Bronchial epithelial cell (primary cell): Measurements from ENCODE around the gene FAM120B. TPM values are rescaled to one million over a fixed set of nuclear protein-coding genes. Genes with fewer than 3 reads are reported as not detected.

Experiments
- DNase-seq: peaks from one replicate; pipeline ENCODE4 v3.0.0-alpha.2; 2010; ENCODE audit warnings: low read depth
- FAIRE-seq: peaks from 2 replicates; lab custom pipeline; 2011; peaks lifted over from hg19 to GRCh38; lab: Jason Lieb, UNC
- H3K27me3 ChIP-seq: 2 replicates; pipeline ENCODE4 v1.5.1; 2011; ENCODE audit warnings: low read length; ENCODE audit not compliant: control insufficient read depth, insufficient read depth
- H3K36me3 ChIP-seq: 2 replicates; pipeline ENCODE4 v1.5.1; 2011; ENCODE audit warnings: low read length; ENCODE audit not compliant: control insufficient read depth, insufficient read depth
- H3K4me3 ChIP-seq: 2 replicates; pipeline ENCODE4 v1.5.1; 2011; ENCODE audit warnings: mild to moderate bottlenecking, low read depth, low read length, control low read depth
- CTCF ChIP-seq: IDR thresholded peaks from 2 replicates; pipeline ENCODE4 v1.5.1; 2011; ENCODE audit warnings: mild to moderate bottlenecking, moderate library complexity, low read length, control low read depth, inconsistent platforms; ENCODE audit not compliant: insufficient read depth, severe bottlenecking
- total RNA-seq: library from RNA; depleted of rRNA; stranded (reverse); fragments of >200 nt; gene quantifications from 2 replicates; pipeline ENCODE4 v1.2.1, GENCODE V29; 2014

The FAM120B gene
- total RNA-seq, 1 donor from 2014 or later = 7.1 TPM

- FAIRE-seq (no peak), DNase-seq (no peak)
- H3K36me3 ChIP-seq = no peaks in the 10 kb centered on the region
- H3K4me3 ChIP-seq = no peak overlapping the region
- peaks cover 10% of the 10 kb centered on the region for H3K27me3 ChIP-seq
- TF ChIP-seq CTCF = no peak
These were observed 35.5 kb upstream of the FAM120B start for GRCh38 chr6:170270984-170271593.

- H3K4me3 ChIP-seq = no peak overlapping the region
- no peak for FAIRE-seq
These were observed 34.7 kb upstream of the FAM120B start for GRCh38 chr6:170271771-170272314.

GRCh38 chr6:170272341-170273065 lies 34.1 kb upstream of the FAM120B start:
- no peak for TF ChIP-seq CTCF
- Histone ChIP-seq H3K27me3 (peaks cover 10% of the 10 kb centered on the region), H3K4me3 (no peak overlapping the region), H3K36me3 (no peaks in the 10 kb centered on the region)
- no peak for FAIRE-seq
- no peak for DNase-seq

More at GRCh38 chr6:170271771-170272314, 34.7 kb upstream of the FAM120B start:
- no peak for TF ChIP-seq CTCF
- Histone ChIP-seq H3K27me3 (peaks cover 10% of the 10 kb centered on the region), H3K36me3 (no peaks in the 10 kb centered on the region)
- DNase-seq = no peak

GRCh38 chr6:170273191-170273590 lies 33.4 kb upstream of the FAM120B start:
- Histone ChIP-seq H3K4me3 (no peak overlapping the region), H3K36me3 (no peaks in the 10 kb centered on the region), H3K27me3 (peaks cover 10% of the 10 kb centered on the region)
- FAIRE-seq (no peak), DNase-seq (no peak)
- TF ChIP-seq CTCF = no peak

- no peak for TF ChIP-seq CTCF
- Histone ChIP-seq H3K4me3 (no peak overlapping the region), H3K36me3 (no peaks in the 10 kb centered on the region), H3K27me3 (peaks cover 10% of the 10 kb centered on the region)
- FAIRE-seq (no peak), DNase-seq (no peak)
These were observed 32.9 kb upstream of the FAM120B start for GRCh38 chr6:170273681-170274080.
